HEK293 (cell line): Measurements from ENCODE around the gene ADGRD1.

Source experiments
- ZFP41 ChIP-seq: fragments of 450-650 bp; formaldehyde crosslinking; IDR thresholded peaks from 2 replicates; pipeline ENCODE4 v1.5.1; 2016; ENCODE audit warnings: missing biosample characterization, missing genetic modification characterization, borderline replicate concordance
- ZNF112 ChIP-seq: fragments of 450-650 bp; formaldehyde crosslinking; IDR thresholded peaks from 2 replicates; pipeline ENCODE4 v1.5.0; 2017; ENCODE audit warnings: missing biosample characterization, missing genetic modification characterization
- ZNF274 ChIP-seq, 2 experiments: fragments of 200-500 bp in 1 of 2; fragments of 450-650 bp in 1 of 2; sonication (Bioruptor generic) in 1 of 2; formaldehyde crosslinking in 1 of 2; IDR thresholded peaks; 2 replicates each; pipeline versions ENCODE4 v1.5.1 to v1.6.1; 2014 to 2016; ENCODE audit warnings: borderline replicate concordance in 1 of 2, inconsistent platforms in 1 of 2, low read length in 1 of 2, missing biosample characterization in 1 of 2, missing genetic modification characterization in 1 of 2
- ZNF785 ChIP-seq: fragments of 450-650 bp; formaldehyde crosslinking; IDR thresholded peaks from 2 replicates; pipeline ENCODE4 v1.5.1; 2016; ENCODE audit warnings: missing biosample characterization, missing genetic modification characterization

GRCh38 chr12:131111446-131111845 is 157.7 kb downstream of the ADGRD1 start:
- TF ChIP-seq ZFP41 (tag by site-specific recombination) (no peak), ZNF112 (no peak), ZNF274 (IDR thresholded peaks at IDR 0.05; ENCODE audit: low read length) (no peak), ZNF274 (tag by site-specific recombination; IDR thresholded peaks at IDR 0.05; ENCODE audit: borderline replicate concordance) (no peak), ZNF785 (tag by site-specific recombination) (no peak)
